A549 (cell line): Measurements from ENCODE around the gene LAMC3.

Experiments
- CTCF ChIP-seq: fragments of >200 bp; sonication (Bioruptor Twin); formaldehyde crosslinking; IDR thresholded peaks from 3 replicates; pipeline ENCODE4 v1.5.1; 2016
- ELK1 ChIP-seq: fragments of 150-350 bp; IDR thresholded peaks from 2 replicates; pipeline ENCODE4 v1.6.1; 2014; ENCODE audit warnings: low read depth, mild to moderate bottlenecking, low read length
- FOSL2 ChIP-seq, 2 experiments: fragments of 450-650 bp in 1 of 2; fragments of >200 bp in 1 of 2; sonication (Bioruptor Twin) in 1 of 2; formaldehyde crosslinking; IDR thresholded peaks; 2 replicates each; pipeline versions ENCODE4 v1.5.0 to v1.6.1; 2016 to 2020; ENCODE audit warnings: mild to moderate bottlenecking in 1 of 2, moderate library complexity in 1 of 2
- HOXA7 ChIP-seq: fragments of 250-450 bp; sonication (Bioruptor Pico); IDR thresholded peaks from 2 replicates; pipeline ENCODE4 v1.5.0; 2020; ENCODE audit warnings: mild to moderate bottlenecking, moderate library complexity
- JUN ChIP-seq, 2 experiments: fragments of >200 bp; sonication (Bioruptor Twin); formaldehyde crosslinking; IDR thresholded peaks; 2 replicates in 1 of 2; 3 replicates in 1 of 2; pipeline ENCODE4 v1.6.1; 2016 to 2017
- MAX ChIP-seq: IDR thresholded peaks from 2 replicates; pipeline ENCODE4 v1.6.1; 2012
- POLR2A ChIP-seq: IDR thresholded peaks from 2 replicates; pipeline ENCODE4 v1.6.1; 2012; ENCODE audit warnings: mild to moderate bottlenecking, low read length
- REST ChIP-seq: fragments of 200-600 bp; sonication (generic); IDR thresholded peaks from 2 replicates; pipeline ENCODE4 v1.6.1; 2016; ENCODE audit warnings: antibody characterized with exemption, mild to moderate bottlenecking, moderate library complexity
- RFX5 ChIP-seq: fragments of 450-650 bp; IDR thresholded peaks from 2 replicates; pipeline ENCODE4 v1.7.1; 2014; ENCODE audit warnings: antibody characterized with exemption, mild to moderate bottlenecking, moderate library complexity
- ZNF302 ChIP-seq: fragments of 250-450 bp; sonication (Bioruptor Pico); IDR thresholded peaks from 2 replicates; pipeline ENCODE4 v1.9.0; 2021; ENCODE audit warnings: inconsistent platforms, mild to moderate bottlenecking, moderate library complexity

GRCh38 chr9:131119600-131119999 lies 110.6 kb downstream of the LAMC3 start:
- no peak for TF ChIP-seq MAX
- TF ChIP-seq POLR2A, result no peak
- no peak for TF ChIP-seq REST
- TF ChIP-seq RFX5, result no peak
- TF ChIP-seq ELK1, result no peak
- TF ChIP-seq ZNF302 (CRISPR knock-in tag), result no peak
- TF ChIP-seq CTCF, result no peak
- TF ChIP-seq HOXA7 (CRISPR knock-in tag), result no peak
- no peak for TF ChIP-seq FOSL2 (IDR thresholded peaks at IDR 0.05)
- no peak for TF ChIP-seq FOSL2 (CRISPR knock-in tag; IDR thresholded peaks at IDR 0.05)
- no peak for TF ChIP-seq JUN (IDR thresholded peaks at IDR 0.05)
